GM12891 (cell line): ENCODE data around the gene RUNX1.

ENCODE experiments used
- DNase-seq: peaks from one replicate; pipeline ENCODE4 v3.0.0; 2011; ENCODE audit warnings: low spot score; ENCODE audit not compliant: insufficient read length
- FAIRE-seq: peaks from 2 replicates; lab custom pipeline; 2011; peaks lifted over from hg19 to GRCh38; lab: Jason Lieb, UNC
- PAX5 ChIP-seq: IDR thresholded peaks from 2 replicates; pipeline ENCODE4 v1.6.1; 2011; ENCODE audit warnings: low read length, moderate library complexity, mild to moderate bottlenecking; ENCODE audit not compliant: insufficient read depth, severe bottlenecking
- POLR2A ChIP-seq: IDR thresholded peaks from 2 replicates; pipeline ENCODE4 v1.6.1; 2011; ENCODE audit warnings: low read depth, low read length, control low read depth
- POLR2AphosphoS5 ChIP-seq: IDR thresholded peaks from 2 replicates; pipeline ENCODE4 v1.6.1; 2011; ENCODE audit warnings: low read depth, low read length, control low read depth
- POU2F2 ChIP-seq: IDR thresholded peaks from 2 replicates; pipeline ENCODE4 v1.6.1; 2011; ENCODE audit warnings: low read depth, mild to moderate bottlenecking, control low read depth, low read length, moderate library complexity
- SPI1 ChIP-seq: IDR thresholded peaks from 2 replicates; pipeline ENCODE4 v1.6.1; 2011; ENCODE audit warnings: low read depth, low read length, control low read depth
- TAF1 ChIP-seq: IDR thresholded peaks from 2 replicates; pipeline ENCODE4 v1.6.1; 2011; ENCODE audit warnings: low read depth, low read length, control low read depth

The RUNX1 gene

DNA sequence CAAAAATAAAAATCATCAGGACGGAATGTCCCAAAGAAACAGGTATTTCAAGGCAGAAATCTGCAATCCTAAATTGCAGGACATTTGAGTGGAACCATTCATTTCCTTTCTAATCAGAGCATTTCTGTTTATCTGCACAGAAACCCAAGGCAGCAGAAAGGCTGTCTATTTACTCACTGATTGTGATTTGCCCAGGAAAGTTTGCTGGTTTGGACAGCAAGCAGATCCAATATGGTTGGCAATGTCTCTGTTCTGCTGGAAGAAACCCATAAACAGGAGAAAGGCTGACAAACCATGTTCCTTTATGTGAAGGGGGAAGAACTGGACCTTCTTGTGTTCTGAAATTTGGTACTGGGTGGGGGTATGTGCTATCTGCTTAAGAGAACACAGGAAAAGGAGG is 260.2 kb downstream of the RUNX1 start:
- no peak for FAIRE-seq
- TF ChIP-seq PAX5: no peak
- no peak for TF ChIP-seq POLR2AphosphoS5
- TF ChIP-seq TAF1: no peak
- TF ChIP-seq SPI1: no peak
- no peak for TF ChIP-seq POLR2A
- DNase-seq: no peak

DNA sequence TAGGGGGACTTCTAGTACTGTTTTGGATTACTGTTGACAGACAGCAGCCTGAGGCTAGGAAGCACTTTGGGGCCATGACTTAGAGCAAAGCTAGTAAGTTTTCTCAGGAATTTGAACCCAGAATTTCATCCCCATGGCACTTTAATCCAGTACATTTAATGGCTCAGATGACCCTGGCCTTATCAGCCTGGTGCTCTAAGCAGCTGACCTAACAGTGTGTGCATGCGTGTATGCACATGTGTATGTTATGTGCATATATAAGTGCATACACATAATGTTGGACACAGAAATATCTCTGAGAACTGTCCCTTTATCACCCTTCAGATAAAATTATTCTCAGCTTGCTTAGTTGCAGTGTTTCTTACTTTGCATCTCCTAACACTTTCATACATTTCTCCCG is 265.3 kb downstream of the RUNX1 start:
- FAIRE-seq (no peak), DNase-seq (no peak)

GRCh38 chr21:34782506-34783360 is 266.4 kb downstream of the RUNX1 start:
- TF ChIP-seq PAX5: no peak
- no peak for TF ChIP-seq POU2F2
- no peak for TF ChIP-seq SPI1
- TF ChIP-seq TAF1: no peak
- no peak for TF ChIP-seq POLR2AphosphoS5
- TF ChIP-seq POLR2A: no peak
- no peak for FAIRE-seq
- DNase-seq: no peak

More for the DNA sequence above, 265.3 kb downstream of the RUNX1 start:
- TF ChIP-seq TAF1: no peak
- no peak for TF ChIP-seq SPI1
- no peak for TF ChIP-seq POLR2A
- TF ChIP-seq PAX5: no peak
- TF ChIP-seq POLR2AphosphoS5: no peak
- no peak for TF ChIP-seq POU2F2

DNA sequence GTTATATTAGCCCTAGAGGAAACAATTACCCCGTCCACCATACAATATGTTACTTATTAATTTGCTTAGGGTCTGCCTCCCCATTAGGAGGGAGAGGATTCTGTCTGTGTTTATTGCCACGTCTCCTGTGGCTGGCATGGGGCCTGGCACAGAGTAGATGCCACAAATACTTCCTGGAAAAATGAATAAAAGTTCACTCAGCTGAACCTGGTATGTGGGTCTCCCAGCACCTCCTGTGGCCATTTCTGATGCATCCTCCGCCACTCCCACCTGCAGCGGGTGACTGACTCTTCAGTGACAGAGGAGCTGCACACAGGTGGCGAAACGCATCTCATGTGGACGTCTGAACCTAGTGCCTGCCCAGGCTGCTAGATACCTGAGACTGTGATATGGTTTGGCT is 267.6 kb downstream of the RUNX1 start:
- DNase-seq (no peak), FAIRE-seq (no peak)

GRCh38 chr21:34779860-34780259 is 269.2 kb downstream of the RUNX1 start:
- TF ChIP-seq POLR2A (no peak), PAX5 (no peak), POU2F2 (no peak), SPI1 (no peak), POLR2AphosphoS5 (no peak), TAF1 (no peak)
- no peak for DNase-seq
- no peak for FAIRE-seq

More for the DNA sequence above, 267.6 kb downstream of the RUNX1 start:
- no peak for TF ChIP-seq PAX5
- no peak for TF ChIP-seq POLR2AphosphoS5
- TF ChIP-seq SPI1: no peak
- no peak for TF ChIP-seq POLR2A
- TF ChIP-seq TAF1: no peak
- no peak for TF ChIP-seq POU2F2

DNA sequence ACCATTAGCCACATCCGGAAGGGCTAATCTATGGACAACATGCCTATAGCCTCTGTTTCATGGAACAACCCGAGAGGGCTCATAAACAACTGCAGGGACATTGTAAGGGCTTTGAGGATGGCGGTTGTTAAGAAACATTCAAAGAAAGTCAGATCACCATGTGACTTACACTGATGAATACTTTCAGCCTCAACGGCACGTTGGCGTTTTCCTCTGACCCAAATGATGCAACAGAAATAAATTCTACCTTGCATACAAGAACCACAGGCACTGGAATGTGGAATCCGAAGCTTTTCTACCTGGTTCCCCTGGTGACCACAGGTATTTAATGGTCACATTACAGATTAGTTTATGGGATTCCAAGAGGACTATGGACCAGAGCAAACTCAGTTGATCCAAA is 273.3 kb downstream of the RUNX1 start:
- FAIRE-seq (no peak), DNase-seq (no peak)
- TF ChIP-seq TAF1: no peak
- TF ChIP-seq SPI1: no peak
- TF ChIP-seq PAX5: no peak
- TF ChIP-seq POU2F2: no peak
- TF ChIP-seq POLR2AphosphoS5: no peak
- no peak for TF ChIP-seq POLR2A

DNA sequence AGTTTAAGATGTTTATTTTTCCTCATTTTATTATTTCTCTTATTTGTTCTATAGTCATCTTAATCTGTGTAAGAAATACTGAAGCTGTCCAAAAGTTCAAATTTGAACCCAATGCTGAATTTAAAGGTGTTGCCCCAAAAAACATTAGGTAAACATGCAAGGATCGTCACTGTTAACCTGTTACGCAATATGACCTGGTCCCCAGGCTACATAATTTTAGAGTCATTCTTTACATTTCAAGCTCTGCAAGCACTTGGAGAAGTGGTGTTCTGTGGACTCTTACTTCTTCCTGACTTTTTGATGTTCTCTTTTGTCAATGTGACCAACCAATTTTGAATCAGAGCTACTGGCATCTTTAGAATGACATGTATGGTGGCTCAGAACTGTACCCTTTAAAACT is 274.4 kb downstream of the RUNX1 start:
- DNase-seq: no peak
- no peak for FAIRE-seq
- TF ChIP-seq PAX5: no peak
- TF ChIP-seq POLR2A: no peak
- TF ChIP-seq POLR2AphosphoS5: no peak
- no peak for TF ChIP-seq SPI1
- TF ChIP-seq TAF1: no peak
- no peak for TF ChIP-seq POU2F2

DNA sequence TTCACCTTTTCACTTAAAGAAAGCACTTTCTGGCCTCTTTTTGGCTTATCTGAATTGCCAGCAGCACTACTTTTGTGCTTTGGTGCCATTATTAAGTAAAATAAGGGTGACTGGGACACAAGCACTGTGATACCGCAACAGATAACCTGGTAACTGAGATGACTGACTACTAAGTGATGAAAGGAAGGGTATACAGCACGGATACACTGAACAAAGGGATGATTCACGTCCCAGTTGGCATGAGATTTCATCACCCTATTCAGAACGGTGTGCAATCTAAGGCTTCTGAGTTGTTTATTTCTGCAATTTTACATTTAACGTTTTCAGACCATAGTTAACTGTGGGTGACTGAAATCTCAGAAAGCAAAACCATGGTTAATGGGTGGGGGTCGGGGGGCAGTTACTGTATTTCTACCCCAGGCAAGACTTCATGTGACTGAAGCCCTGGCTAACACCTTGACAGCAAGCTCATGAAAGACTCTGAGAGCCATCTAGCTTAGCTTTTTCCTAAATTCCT is 277.5 kb downstream of the RUNX1 start:
- no peak for FAIRE-seq

DNA sequence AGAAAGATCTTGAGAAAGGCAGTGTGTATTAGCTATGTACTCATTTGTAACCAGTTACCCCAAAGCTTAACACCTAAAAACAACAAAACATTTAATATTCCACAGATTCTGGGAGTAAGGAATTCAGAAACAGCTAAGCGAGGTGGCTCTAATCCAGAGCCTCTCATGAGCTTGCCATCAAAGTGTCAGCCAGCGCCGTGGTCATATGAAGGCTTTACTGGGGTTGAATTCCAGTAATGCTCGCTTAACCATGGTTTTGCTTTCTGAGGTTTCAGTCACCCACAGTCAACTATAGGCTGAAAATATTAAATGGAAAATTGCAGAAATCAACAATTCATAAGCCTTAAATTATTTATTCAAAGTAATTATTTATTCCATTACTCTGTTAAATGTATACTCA is 278.5 kb downstream of the RUNX1 start:
- FAIRE-seq (no peak), DNase-seq (no peak)
- TF ChIP-seq PAX5 (no peak), TAF1 (no peak), POLR2A (no peak)

More for the DNA sequence above, 277.5 kb downstream of the RUNX1 start:
- TF ChIP-seq TAF1: no peak
- no peak for TF ChIP-seq POLR2A
- TF ChIP-seq POU2F2: no peak
- no peak for TF ChIP-seq SPI1
- no peak for TF ChIP-seq POLR2AphosphoS5
- TF ChIP-seq PAX5: no peak
- DNase-seq: no peak

GRCh38 chr21:34768326-34768725 is 280.8 kb downstream of the RUNX1 start:
- no peak for FAIRE-seq
- no peak for DNase-seq
- TF ChIP-seq POU2F2 (no peak), POLR2A (no peak), SPI1 (no peak), POLR2AphosphoS5 (no peak), TAF1 (no peak), PAX5 (no peak)
